ENCODE measurements around the gene MAOA.

DNA sequence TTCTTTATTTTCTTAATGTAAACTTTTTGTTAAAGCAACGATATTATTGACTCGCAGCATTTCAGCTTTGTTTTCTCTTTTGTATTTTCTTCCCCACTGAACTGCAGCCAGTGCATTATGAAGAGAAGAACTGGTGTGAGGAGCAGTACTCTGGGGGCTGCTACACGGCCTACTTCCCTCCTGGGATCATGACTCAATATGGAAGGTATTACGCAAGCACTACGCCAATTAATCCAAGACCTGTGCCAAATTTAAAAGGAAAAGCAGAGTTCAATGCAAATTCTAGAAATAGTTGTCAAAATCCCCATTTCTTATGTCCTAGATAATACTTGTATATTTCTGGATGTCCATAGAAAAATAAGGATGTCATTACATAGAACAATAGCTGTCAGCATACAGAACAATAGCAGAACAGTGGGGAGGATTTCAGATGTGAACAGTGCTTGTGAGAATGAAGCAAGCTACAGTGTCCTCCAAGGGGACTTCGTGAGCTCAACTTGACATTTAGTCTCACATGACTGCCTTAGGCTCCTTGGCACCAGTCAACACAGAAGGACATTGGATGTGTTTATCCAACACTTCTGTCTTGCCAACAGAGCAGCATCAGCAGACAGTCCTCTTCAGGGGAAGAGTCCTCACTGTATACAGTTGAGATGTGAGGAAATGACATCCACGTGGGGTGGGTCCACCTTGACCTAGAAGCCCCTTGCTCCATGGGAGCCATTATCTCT is 85.9 kb downstream of the MAOA start:
- TF ChIP-seq SPI1 (IDR thresholded peaks at IDR 0.05; ENCODE audit: low read depth, low read length) (no peak), POLR2A (IDR thresholded peaks at IDR 0.05; ENCODE audit: low read depth, low read length) (no peak), POLR2AphosphoS5 (IDR thresholded peaks at IDR 0.05; ENCODE audit: low read depth, low read length) (no peak), TAF1 (IDR thresholded peaks at IDR 0.05; ENCODE audit: low read depth, low read length) (no peak), POU2F2 (IDR thresholded peaks at IDR 0.05; ENCODE audit: low read depth, low read length) (no peak), PAX5 (IDR thresholded peaks at IDR 0.05; ENCODE audit: insufficient read depth, low read length, severe bottlenecking) (no peak)
